ENCODE measurements around the gene KRTAP5-4. TPM values are rescaled to one million over a fixed set of nuclear protein-coding genes. Genes with fewer than 3 reads are reported as not detected.
"Not testable (repeated sequence)": the region's sequence is repeated elsewhere in the genome, so short reads cannot be mapped to it uniquely, and the experiment has no call there.

KRTAP5-4 gene
- not detected for total RNA-seq

DNA sequence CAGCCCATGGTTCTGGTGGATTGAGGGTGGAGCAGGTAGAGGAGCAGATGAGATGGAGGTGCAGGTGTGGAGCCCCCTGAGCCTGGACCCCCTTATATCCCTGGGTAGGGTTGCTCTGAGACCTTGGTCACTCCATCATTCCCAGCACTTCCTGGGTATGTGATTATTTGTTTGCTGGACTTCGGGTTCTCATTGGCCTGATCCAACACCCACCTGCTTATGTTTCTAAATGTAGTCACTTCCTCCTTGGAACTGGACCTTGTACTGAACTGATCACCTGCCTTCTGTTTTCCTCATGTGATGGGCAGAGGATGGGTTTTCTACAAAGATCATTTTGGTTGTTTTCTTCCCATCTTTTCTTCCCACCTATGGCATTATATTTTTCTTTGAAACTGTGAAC lies at the start of gene KRTAP5-4:
Gene KRTAP5-4, minus strand, starts transcription at position 53 of the 400 bp plus-strand sequence. Its CDS starts 45 bp downstream, at position 8.
- no peak for ATAC-seq

- no peak for ATAC-seq
These were observed 49.7 kb upstream of the KRTAP5-4 start for GRCh38 chr11:1671658-1672057.

- ATAC-seq: no peak
These were observed 49.0 kb upstream of the KRTAP5-4 start for GRCh38 chr11:1670905-1671371.

DNA sequence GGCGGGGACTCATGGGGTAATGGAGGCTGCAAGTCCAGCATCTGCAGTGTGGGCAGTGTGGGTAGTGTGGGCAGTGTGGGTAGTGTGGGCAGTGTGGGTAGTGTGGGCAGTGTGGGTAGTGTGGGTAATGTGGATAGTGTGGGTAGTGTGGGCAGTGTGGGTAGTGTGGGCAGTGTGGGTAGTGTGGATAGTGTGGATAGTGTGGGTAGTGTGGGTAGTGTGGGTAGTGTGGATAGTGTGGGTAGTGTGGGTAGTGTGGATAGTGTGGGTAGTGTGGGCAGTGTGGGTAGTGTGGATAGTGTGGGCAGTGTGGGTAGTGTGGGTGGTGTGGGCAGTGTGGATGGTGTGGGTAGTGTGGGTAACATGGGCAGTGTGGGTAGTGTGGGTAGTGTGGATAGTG lies 48.5 kb upstream of the KRTAP5-4 start:
- not testable (repeated sequence) for ATAC-seq

GRCh38 chr11:1669546-1670218 lies 47.7 kb upstream of the KRTAP5-4 start:
- ATAC-seq: no peak

DNA sequence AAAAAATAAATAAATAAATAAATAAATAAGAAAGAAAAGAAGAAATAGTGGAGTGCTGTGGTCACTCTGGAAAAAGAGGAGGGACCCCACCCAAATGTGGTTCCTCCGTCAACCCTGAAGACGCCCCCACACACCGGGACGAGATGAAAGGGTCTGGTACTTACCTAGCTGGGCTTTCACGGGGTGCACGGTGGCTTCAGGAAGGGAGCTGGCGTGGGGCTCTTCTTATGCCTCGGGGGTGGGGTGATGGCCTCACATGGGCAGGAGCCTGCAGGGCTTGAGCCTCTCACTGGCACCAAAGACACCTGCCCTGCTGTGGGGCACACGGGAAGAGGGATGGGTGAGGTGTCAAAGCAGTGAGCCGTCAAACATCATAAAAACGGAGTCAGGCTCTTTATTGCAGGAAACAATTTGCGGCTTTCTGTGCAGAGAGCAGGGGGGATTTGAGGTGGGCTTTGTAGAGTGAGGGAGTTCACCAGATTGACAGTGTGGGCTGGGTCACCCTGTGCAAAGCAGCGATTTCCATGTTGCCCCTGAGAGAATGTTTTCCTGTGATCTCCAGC lies 47.1 kb upstream of the KRTAP5-4 start:
- no peak for ATAC-seq

- no peak for ATAC-seq
These were observed 46.0 kb upstream of the KRTAP5-4 start for GRCh38 chr11:1667906-1668305.

DNA sequence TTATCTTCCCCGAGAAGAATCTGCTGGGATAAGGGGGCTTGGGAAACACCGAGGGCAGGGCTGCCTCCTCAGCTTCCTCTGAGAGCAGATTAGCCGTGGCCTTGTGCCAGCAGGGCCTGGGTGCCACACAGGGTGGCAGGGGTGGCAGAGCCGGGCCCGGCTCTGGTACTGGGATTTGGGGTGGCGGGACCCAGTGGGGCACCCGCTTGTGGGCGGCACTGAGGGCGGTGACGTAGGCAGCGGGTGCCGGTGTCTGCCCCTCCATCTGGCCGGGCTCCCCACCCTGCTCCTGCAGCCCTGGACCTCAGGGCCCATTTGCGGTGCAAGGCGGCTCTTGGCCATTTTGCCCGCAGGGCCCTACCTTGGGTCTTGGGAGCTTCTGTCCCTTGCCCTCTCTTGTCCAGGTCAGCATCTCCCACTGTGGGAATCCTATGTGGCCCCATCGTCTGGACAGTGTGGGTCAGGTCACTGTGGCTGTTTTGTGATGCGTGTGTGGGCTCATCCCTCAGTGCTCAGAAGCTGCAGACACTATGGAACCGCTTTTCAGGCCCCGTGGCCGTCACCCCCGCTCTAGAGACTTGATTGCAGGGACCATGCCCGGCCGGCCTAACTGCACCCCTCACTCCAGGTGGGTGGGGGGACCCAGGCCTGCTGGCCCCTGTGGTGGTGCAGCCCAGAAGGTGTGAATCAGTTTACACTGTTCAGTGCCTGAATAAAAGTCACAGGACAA lies 45.3 kb upstream of the KRTAP5-4 start:
- ATAC-seq: no peak

DNA sequence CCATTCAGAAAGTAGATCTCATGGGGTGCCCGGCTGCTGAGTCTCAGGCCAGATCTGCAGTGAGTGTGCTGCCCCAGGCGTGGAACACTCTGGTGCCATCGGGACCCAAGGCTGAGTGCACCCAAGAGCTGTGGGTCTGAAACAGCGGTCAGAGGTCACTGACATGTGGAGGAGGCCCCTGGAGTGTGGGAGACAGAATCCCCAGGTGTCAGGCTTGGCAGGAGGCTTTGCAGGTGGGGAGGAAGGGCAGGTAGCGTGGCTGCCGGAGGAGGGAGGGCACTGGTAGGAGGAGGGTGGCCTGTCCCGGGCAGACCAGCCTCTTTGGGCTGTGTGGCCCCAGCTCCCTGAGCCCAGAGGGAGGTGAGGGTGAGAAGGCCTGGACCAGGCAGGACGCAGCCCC lies 43.4 kb upstream of the KRTAP5-4 start:
- no peak for ATAC-seq

- ATAC-seq: not testable (repeated sequence)
These were observed 40.9 kb upstream of the KRTAP5-4 start for GRCh38 chr11:1662699-1663283.

DNA sequence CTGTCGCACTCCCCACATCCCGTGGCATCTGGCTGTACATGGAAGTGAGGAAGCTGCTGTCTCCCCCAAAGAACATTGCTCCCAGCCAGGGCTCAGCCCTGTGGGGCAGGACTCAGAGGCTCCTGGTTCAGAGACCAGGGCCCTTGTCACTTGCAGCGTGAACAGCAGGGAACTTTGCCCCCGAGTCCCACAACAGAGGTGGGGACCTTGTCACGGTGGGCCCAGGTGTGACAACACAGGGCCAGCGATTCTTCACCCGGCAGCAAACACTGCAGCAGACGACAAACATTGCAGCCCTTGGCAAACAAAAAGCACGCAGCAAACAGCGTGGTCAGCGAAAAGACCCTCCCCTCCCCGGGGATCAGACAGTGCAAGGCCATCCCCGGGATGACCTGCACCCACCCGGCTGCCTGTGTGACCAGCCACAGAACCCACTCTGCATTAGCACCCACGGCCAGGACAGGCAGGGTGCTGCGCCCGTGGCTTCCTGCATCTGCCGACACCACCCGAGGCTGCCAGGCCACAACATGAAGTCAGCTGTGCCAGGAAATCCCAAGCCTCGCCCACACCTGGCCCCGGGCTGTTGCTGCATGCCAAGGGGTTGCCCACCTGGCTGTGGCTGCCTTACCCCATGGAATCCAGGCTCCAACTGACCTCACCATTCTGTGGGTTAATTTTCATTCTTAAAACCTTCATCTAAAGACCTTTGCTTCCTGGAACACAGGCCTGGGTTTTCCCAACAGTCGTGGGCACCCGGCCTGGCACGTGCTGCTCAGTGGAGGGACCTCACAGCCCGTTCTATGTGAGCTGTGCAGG lies 39.7 kb upstream of the KRTAP5-4 start:
- ATAC-seq: peak; percentile 22

DNA sequence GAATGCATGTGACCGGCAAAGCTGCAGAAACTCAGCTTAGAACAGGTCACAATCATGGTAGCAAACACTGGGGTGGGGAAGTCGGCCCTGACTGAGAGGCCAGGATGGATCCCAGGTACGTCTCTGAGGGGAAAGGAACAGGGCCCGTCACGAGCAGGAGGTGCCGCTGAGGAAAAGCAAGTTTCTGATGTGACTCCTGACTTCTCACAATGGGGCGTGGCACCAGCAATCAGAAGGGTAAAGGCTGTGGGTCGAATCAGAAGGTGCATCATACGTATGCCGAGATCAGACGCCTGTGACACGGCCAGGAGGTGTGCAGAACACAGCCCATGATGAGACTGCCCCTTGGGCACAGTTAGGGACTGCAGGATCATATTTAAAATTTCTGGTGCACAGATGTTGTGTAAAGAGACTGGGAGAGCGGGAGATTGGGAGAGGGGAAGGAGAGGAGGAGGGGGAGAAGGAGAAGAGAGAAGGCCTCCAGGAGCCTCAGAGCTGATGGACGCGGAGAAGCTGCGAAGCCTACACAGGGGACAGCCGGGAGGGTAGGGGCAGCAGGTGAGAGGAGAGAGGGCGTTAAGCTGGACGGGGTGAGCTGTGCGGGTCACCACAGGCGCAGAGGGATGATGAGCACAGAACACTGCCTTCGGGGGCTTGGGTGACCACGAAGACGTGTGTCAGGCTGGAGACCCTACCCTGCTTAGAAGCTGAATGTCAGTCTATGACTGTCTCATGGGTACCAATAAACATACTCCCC lies 38.4 kb upstream of the KRTAP5-4 start:
- ATAC-seq: no peak

DNA sequence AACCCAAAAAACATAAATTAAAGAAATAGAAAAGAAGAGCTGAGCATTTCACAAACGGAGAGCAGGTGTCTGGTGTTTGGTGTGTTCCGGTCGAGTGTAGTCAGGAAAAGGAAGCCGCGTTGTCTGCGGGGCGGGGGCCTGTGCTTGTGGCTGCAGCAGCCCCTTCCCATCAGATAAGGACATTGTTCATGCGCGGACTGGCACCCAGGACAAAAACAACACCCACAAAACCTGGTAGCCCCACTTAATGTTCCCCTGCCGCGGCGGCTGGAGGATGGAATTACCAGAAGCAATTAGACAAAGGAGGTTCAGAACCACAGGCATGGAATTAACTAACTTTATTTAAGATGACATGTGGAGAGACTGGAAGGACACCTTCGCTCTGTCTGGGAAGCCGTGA lies 37.6 kb upstream of the KRTAP5-4 start:
- ATAC-seq: no peak

- ATAC-seq: no peak
These were observed 34.7 kb upstream of the KRTAP5-4 start for GRCh38 chr11:1656670-1657069.

DNA sequence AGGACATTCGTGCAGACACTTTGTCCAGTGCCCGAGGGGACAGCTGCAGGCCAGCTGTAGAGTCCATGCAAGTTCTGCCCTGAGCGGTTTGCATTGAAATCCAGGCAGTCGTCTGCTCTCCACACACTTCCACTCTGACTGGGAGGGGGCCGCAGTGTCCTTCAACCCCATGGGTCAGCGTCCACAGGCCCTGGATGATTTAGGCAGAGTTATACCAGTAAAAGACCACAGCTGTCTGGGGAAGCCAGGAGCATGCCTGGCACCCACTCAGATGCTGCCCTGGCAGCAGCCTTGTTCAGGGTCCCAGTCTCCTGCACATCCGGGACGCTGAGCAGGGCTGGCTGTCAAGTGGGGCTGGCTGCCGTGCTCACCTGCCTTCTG lies 34.1 kb upstream of the KRTAP5-4 start:
- no peak for ATAC-seq

GRCh38 chr11:1655168-1656060 lies 33.5 kb upstream of the KRTAP5-4 start:
- ATAC-seq: peak; percentile 21

DNA sequence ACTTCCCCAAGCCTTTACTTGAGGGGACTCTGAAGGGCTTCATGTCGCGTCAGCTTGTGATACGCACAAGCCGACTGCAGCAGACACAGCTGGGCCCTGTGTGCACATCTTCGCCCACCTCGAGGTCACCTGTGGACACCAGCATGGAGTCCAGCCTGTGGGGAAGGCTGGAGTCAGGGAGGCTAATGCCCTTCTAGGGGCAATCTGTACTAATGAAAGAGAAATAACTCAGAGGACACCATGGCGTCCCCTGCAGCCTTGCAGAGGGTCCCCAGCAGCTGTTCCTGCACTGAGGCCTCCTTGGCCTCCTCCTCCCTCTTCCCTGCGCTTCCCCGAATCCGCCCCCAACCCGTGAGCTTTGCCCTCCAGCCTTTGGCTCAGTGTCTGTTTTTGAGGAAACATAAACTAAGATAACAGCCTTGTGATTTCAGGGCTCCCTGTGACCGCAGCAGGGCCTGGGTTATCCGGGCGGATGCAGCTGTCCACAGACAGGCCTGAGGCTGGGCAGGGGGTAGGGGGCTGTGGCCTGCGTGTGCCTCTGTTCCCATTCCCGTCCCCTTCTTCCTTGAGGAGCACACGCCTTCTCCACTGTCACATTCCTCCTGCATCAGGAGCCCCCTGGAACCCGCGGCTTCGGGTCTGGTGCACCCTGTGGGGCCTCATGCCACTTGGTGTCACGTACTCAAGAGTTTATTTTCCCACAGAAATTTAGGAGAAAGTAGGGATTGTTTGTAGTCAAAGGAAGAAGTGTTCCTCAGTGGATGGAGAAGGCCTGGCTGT lies 32.6 kb upstream of the KRTAP5-4 start:
- ATAC-seq: no peak

DNA sequence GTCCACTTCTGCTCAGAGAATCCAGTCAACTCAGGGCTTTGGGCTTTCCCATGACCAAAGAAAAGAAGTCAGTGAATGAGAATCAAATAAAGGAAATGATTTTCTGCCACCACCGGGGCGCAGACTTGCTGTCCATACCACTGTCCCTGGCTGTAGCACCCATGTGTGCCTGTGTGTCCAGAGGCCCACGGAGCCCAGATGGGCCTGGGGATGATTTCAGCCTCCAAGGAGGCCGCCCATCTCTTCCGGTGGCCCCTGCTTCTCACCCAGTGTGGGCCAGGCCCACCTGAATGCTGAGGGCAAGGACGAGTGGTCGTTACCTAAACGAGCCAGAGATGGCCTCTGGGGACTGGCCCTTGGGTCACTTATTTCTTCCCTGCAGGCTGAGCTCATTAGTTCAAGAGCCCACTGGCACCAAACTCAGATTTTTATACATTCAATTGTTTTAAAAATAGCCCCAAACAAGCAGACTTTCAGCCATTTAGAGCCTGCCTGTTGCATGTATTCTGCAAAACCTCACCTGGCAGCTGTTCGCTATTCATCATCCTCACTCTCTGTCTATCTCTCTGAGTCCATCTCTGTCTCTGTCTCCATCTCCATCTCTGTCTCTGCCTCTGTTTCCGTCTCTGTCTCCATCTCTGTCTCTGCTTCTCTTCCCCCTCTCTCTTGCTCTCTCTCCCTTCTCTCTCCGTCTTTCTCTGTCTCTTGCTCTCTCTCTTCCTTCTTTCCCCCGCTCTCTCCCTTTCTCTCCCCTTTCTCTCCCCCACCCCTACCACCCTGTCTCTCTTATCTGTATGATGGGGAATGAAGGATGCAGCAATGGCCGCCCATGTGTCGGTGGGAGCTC lies 31.8 kb upstream of the KRTAP5-4 start:
- no peak for ATAC-seq

Measured in esophagus mucosa (tissue), 1 donor.